Esophagus muscularis mucosa (tissue), 3 donors: ENCODE data around the gene DUSP15.

Experiments
- POLR2A ChIP-seq: fragments of 450-650 bp; IDR thresholded peaks from one replicate; pipeline ENCODE4 v1.6.1; 2017; ENCODE audit warnings: antibody characterized with exemption, moderate library complexity, mild to moderate bottlenecking, low read depth
- POLR2AphosphoS5 ChIP-seq, 2 donors: sonication (generic); formaldehyde crosslinking; IDR thresholded peaks; one replicate each; pipeline ENCODE4 v1.6.1; 2017; ENCODE audit warnings: antibody characterized with exemption in 2 of 2
- TF ChIP-seq, protein P1 (sequence below), 3 experiments: fragments of 200-600 bp in 2 of 3; fragments of 450-650 bp in 1 of 3; sonication (generic) in 2 of 3; IDR thresholded peaks; one replicate each; pipeline ENCODE4 v1.5.1; 2017 to 2019; ENCODE audit warnings: antibody characterized with exemption in 3 of 3, mild to moderate bottlenecking in 2 of 3, moderate library complexity in 1 of 3

DNA sequence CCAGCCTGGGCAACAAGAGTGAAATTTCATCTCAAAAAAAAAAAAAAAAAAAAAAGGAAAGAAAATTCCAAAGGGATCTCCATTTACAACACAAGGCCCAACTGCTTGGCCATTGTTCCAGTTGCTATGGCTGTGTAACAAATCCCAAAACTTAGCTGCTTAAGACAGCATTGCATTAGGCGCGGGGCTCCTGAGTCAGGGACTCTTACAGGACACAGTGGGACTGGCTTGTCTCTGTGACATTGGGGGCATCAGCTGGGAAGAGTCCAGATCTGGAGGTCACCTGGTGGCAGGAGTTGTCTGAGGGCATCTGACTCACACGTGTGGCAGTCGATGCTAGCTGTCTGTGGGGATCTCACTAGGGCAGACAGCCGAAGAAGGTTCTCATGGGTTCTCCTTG lies 35.7 kb upstream of the DUSP15 start:
- TF ChIP-seq POLR2AphosphoS5 (IDR thresholded peaks at IDR 0.05) (no peak), POLR2A (no peak)
- TF ChIP-seq, protein P1, sequence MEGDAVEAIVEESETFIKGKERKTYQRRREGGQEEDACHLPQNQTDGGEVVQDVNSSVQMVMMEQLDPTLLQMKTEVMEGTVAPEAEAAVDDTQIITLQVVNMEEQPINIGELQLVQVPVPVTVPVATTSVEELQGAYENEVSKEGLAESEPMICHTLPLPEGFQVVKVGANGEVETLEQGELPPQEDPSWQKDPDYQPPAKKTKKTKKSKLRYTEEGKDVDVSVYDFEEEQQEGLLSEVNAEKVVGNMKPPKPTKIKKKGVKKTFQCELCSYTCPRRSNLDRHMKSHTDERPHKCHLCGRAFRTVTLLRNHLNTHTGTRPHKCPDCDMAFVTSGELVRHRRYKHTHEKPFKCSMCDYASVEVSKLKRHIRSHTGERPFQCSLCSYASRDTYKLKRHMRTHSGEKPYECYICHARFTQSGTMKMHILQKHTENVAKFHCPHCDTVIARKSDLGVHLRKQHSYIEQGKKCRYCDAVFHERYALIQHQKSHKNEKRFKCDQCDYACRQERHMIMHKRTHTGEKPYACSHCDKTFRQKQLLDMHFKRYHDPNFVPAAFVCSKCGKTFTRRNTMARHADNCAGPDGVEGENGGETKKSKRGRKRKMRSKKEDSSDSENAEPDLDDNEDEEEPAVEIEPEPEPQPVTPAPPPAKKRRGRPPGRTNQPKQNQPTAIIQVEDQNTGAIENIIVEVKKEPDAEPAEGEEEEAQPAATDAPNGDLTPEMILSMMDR (IDR thresholded peaks at IDR 0.05) = no peak
